GM21529 (cell line): Measurements from ENCODE around the gene MPDZ.
"Not testable (repeated sequence)": the region's sequence is repeated elsewhere in the genome, so short reads cannot be mapped to it uniquely, and the experiment has no call there.

ENCODE experiments used
- ATAC-seq: cut with Tn5 transposase; IDR thresholded peaks from one replicate; pipeline ENCODE4 v1.9.1; 2021; ENCODE audit not compliant: unreplicated experiment

Gene MPDZ

GRCh38 chr9:13266167-13266566 is 13.3 kb downstream of the MPDZ start:
- ATAC-seq = no peak

- no peak for ATAC-seq
These were observed 14.7 kb downstream of the MPDZ start for GRCh38 chr9:13264788-13265187.

- ATAC-seq = no peak
These were observed 16.0 kb downstream of the MPDZ start for GRCh38 chr9:13263511-13263910.

- ATAC-seq = no peak
These were observed 26.6 kb downstream of the MPDZ start for GRCh38 chr9:13252852-13253251.

DNA sequence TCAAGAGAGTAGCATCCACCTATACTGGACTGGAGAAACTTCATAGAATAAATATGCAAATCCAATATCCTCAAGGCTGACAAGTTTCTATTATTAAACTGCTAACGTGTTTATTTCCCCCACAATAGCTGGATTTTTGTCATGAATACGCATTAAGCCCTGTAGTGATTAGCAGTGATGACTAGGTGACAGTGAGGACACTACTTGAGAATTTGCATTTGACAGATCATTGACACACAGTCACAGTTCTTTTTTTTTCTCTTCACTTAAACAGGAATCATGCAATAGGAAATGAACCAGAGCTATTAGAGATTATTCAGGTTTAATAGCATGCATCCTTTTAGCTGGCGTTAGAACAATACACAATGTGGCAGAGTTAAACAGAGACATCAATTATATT is 35.3 kb downstream of the MPDZ start:
- no peak for ATAC-seq

GRCh38 chr9:13241283-13241682 is 38.2 kb downstream of the MPDZ start:
- ATAC-seq = no peak

DNA sequence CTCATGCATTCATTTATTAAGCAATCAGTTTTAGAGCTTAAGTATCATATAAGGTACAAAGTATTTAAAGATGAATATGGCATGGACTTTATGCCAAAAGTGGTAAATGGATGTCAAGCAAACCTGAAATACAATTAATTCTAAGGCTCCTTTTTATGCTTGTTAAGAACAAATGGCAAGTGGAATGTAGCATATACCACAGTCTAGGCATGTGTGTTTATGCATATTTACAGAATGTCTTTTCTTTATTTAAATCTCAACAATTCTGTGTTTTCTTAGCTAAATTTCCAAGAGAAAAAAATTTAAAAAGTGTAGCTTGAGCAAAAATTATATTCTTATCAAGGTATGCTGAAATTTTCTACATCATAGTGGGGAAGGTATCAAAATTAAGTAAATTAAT is 39.8 kb downstream of the MPDZ start:
- no peak for ATAC-seq

GRCh38 chr9:13239208-13239607 is 40.3 kb downstream of the MPDZ start:
- ATAC-seq = no peak

DNA sequence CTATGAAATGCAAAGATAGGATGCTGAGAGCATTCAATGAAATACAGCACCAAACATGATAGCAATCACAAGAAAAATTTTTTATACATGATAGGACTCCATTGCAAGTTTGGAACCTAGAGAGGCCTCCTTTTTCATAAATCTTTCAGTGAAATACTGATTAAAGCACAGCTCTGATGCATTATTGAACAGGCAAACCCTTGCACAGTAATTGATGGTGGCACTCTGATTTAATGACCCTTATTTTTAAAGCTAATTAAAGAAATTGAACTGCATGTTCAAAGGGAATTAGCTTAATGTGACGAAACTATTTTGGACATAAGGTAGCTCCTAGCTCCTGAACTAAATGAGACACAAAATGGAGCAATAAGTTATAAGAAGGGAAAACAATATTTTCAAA is 44.6 kb downstream of the MPDZ start:
- ATAC-seq = no peak

DNA sequence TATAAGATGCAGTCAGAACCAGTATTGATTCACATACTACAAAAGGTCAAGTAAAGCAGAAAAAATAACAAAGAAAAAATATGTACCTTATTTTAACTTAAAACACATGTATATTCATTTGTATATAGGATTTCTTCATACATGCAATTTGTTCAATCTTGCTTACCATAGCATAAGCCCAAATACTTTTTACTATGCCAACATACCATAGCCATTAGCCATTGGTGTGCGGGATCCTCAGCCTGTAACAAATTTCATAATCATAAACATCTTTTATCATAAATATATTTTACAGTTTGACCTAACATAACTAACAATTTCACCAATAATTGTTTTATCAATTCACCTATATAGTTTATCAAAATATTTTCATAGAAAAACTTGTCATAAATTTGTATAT is 51.1 kb downstream of the MPDZ start:
- no peak for ATAC-seq

DNA sequence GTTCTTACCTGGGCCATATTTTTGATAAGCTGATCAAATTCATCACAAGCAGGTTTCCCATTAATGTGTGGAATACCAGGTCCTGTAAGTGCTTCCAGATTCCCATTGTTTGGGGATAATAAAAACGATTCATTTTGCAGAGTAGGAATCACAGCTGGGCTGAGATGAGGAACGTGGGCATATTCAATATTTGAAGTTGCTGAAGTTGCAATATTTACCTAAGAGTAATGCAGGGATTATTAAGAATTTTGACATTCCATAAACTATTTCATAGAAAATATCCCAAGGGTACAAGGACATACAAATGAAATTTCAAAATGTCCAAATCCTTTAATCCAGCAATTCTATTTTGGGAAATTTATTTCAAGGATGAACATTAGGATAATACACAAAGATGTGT is 55.1 kb downstream of the MPDZ start:
- no peak for ATAC-seq

DNA sequence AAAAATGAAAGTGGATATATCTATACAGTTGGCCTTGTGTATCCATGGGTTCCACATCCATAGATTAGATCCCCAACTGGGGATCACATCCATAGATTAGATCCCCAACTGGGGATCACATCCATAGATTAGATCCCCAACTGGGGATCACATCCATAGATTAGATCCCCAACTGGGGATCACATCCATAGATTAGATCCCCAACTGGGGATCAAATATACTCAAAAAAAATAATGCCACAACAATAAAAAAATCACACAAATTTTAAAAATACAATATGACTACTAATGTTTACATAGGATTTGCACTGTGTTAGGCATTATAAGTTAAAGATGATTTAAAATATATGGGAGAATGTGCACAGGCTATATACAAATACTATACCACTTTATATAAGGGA is 56.8 kb downstream of the MPDZ start:
- ATAC-seq = not testable (repeated sequence)

DNA sequence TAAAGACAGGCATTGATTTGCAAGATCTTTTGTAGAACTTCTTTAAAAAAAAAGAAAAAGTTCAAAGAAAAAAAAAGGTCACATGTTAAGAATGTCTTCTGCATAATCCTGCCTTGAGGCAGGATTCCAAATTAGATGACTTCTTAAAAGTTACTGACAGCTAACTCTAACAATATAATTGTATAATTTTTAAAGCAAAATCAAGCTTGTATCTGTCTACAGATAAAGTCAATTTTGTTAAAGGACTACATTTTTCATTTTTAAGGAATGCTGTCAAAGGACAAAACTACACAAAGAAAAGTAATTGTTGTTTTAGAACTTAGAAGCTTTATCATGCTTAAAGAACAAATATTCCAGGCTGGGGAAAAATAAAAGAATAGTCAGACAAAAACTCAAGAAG is 57.8 kb downstream of the MPDZ start:
- ATAC-seq = no peak

DNA sequence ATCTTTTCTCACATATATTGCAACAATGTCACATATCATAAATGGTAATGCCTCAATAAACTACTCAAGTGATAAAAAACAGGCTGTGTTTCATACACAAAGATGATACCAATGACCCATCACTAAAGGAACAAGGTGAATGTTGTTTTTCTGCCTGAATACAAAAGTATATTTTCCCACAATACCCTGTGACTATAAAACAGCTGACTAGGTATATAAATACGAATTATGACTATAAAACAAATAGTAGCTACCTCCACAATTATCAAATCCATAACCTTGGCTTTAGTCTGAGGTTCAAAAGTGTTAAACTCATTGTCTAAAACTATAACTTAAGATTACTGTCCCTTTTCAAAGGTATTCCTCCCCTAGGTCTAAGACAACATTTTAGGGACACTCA is 58.7 kb downstream of the MPDZ start:
- no peak for ATAC-seq

- no peak for ATAC-seq
These were observed 63.5 kb downstream of the MPDZ start for GRCh38 chr9:13215791-13216554.

- no peak for ATAC-seq
These were observed 65.5 kb downstream of the MPDZ start for GRCh38 chr9:13213998-13214397.

DNA sequence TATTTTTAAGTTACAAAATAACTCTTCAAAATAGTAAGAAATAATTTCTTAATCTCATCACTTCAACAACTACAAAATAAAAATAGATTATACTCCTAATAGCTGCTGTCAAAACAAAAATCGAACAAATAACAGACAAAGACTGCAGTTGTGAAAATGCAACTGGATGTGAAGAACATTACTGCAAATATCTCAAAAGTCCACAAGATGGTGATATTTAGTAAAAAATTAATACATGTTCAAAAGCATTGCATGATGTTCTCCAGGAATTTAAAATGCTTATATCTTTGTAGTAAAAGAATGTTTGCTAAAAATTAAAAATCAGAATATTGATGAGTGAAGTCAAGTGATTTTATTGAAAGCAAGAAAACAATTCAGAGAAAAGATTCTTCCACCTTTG is 66.2 kb downstream of the MPDZ start:
- ATAC-seq = no peak

GRCh38 chr9:13210306-13210705 is 69.2 kb downstream of the MPDZ start:
- no peak for ATAC-seq

DNA sequence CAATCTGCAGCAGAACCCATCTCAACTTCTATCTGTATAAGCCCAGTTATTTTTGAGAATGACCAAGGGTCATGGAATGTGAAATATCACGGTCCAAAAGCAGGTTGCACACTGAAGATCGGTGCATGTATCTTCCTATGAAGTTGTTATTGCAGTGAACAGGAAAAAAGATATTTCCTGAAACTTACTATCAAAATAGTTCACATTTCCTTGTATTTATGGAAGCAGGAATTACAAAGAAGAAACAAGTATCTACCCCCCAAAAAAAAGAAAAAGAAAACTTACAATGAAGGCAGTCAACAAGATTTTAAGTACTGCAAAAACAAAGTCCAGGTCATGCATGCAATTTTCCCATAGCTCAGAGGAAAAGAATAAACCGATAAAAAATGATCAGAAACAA is 70.0 kb downstream of the MPDZ start:
- ATAC-seq = no peak

DNA sequence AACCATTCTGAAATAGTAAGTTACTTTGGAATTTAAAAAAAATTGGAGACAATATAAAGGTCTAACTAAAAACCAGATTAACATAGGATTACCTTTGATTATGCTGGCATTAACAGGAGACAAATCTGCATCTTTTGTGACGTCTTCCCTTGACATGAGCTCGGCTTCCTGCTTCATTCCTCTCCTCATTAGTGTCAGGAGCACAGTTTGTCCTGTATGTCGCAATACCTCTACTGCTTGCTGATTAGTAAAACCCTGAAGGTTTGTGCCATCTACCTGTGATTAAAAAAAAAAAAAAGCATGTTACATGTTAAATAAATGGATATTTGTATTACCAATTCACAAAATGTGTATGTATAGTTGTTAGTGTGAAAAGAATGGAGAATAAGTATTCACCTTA is 73.7 kb downstream of the MPDZ start:
- no peak for ATAC-seq

DNA sequence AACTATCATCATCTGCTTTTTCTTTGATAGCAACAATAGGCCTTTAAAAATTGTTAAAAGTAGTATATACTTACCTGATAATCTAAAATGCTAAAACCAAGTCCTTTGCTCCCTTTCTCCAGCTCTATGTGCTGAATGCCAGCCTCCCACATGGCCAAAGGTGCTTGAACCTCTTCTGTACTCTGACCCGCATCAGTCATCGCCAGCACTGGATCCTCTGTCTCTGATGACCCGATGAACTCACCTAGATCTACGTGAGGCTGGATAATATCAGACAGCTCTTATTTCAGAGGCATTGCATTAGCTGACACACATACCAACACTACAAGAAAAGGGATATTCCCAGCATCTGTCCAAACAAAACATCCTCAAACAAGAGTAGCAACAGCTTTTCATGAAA is 89.5 kb downstream of the MPDZ start:
- ATAC-seq = no peak

DNA sequence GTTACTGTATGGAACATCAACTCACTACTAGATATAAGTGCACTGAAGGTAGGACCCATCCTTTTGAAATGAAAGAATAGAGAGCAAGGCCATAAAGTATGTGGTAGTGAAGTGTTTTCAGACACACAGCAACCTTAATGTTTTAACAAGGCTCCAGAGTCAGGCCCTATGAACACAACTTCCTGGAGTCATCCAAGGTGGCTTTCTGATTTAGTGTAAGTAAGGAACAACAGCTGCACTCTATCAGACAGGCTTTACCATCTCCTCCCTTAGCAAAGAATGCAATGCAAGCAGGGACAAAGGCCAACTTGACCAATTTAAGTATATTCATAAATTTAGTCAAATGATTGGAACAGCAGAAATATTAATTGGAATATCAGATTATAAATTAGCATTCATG is 90.1 kb downstream of the MPDZ start:
- no peak for ATAC-seq

DNA sequence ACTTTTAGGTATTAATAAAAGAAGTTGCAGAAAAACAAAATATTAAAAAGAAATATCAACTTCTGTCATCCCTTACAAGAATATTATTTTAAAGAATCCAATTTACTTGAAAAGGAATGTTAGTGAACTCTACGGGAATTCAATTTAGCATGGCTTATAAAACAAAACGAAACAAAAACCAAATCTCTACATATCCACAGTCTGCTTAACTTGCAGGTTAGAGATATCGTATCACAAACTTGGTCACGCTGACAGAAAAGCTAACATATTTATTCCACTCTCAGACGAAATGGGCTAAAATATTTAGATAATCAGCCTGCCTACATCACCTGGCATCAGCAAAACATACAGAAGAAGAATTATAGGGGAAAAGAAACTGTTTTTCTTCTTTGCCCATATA is 92.7 kb downstream of the MPDZ start:
- ATAC-seq = no peak
